Loucy (cell line): ENCODE results near the gene RAC3.

Source experiments
- H2AFZ ChIP-seq: fragments of 200-600 bp; sonication (generic); 2 replicates; pipeline ENCODE4 v1.6.0; 2016; ENCODE audit warnings: antibody characterized with exemption, mild to moderate bottlenecking, low read length, moderate library complexity
- H3F3A ChIP-seq: fragments of 200-600 bp; 2 replicates; pipeline ENCODE4 v1.6.0; 2016; ENCODE audit warnings: antibody characterized with exemption, low read depth, mild to moderate bottlenecking
- H3K27me3 ChIP-seq: fragments of 200-600 bp; sonication (generic); 2 replicates; pipeline ENCODE4 v1.6.1; 2014; ENCODE audit warnings: low read length, mild to moderate bottlenecking; ENCODE audit not compliant: insufficient read depth, poor library complexity, severe bottlenecking
- H3K36me3 ChIP-seq: fragments of 200-600 bp; sonication (generic); 2 replicates; pipeline ENCODE4 v1.6.1; 2016; ENCODE audit warnings: low read length; ENCODE audit not compliant: insufficient read depth
- H3K4me1 ChIP-seq: fragments of 200-600 bp; sonication (generic); 2 replicates; pipeline ENCODE4 v1.5.1; 2014; ENCODE audit warnings: low read length, mild to moderate bottlenecking; ENCODE audit not compliant: insufficient read depth, poor library complexity, severe bottlenecking
- H3K4me2 ChIP-seq: fragments of 200-600 bp; sonication (generic); 2 replicates; pipeline ENCODE4 v1.6.0; 2014; ENCODE audit warnings: antibody characterized with exemption, low read length, low read depth, mild to moderate bottlenecking; ENCODE audit not compliant: poor library complexity, severe bottlenecking
- H3K4me3 ChIP-seq: fragments of 200-600 bp; sonication (generic); 2 replicates; pipeline ENCODE4 v1.5.1; 2014; ENCODE audit warnings: low read length, mild to moderate bottlenecking, mixed read lengths; ENCODE audit not compliant: poor library complexity, severe bottlenecking
- H3K79me2 ChIP-seq: fragments of 200-600 bp; sonication (generic); 2 replicates; pipeline ENCODE4 v1.6.1; 2014; ENCODE audit warnings: low read length; ENCODE audit not compliant: insufficient read depth
- H3K9ac ChIP-seq: fragments of 200-600 bp; sonication (generic); 2 replicates; pipeline ENCODE4 v1.6.0; 2014; ENCODE audit warnings: mild to moderate bottlenecking, low read depth, low read length, moderate library complexity; ENCODE audit not compliant: poor library complexity, severe bottlenecking
- H3K9me2 ChIP-seq: fragments of 200-600 bp; sonication (generic); replicated peaks from 2 replicates; pipeline ENCODE4 v1.6.1; 2016; ENCODE audit warnings: low read depth, low read length, mixed read lengths
- H3K9me3 ChIP-seq: fragments of 200-600 bp; sonication (generic); 2 replicates; pipeline ENCODE4 v1.6.1; 2014; ENCODE audit warnings: mild to moderate bottlenecking, antibody characterized with exemption, low read length, low read depth; ENCODE audit not compliant: insufficient read depth
- H4K20me1 ChIP-seq: fragments of 200-600 bp; sonication (generic); 2 replicates; pipeline ENCODE4 v1.6.0; 2014; ENCODE audit warnings: antibody characterized with exemption, low read length, mild to moderate bottlenecking; ENCODE audit not compliant: insufficient read depth, poor library complexity, severe bottlenecking
- CTCF ChIP-seq: fragments of 200-600 bp; sonication (generic); conservative IDR thresholded peaks from 2 replicates; pipeline ENCODE4 v1.5.1; 2014; ENCODE audit warnings: mild to moderate bottlenecking, antibody characterized with exemption, low read length
- EZH2phosphoT487 ChIP-seq: fragments of 200-600 bp; IDR thresholded peaks from 2 replicates; pipeline ENCODE4 v1.6.1; 2018; ENCODE audit warnings: antibody characterized with exemption, mild to moderate bottlenecking, moderate library complexity, borderline replicate concordance

Gene RAC3

GRCh38 chr17:81990836-81991683, 40.4 kb upstream of the RAC3 start:
- Histone ChIP-seq H3K4me3 (no peak overlapping the region), H3K9ac (no peak overlapping the region), H3K4me2 (no peak overlapping the region), H4K20me1 (no peaks in the 10 kb centered on the region), H3F3A (no peaks in the 10 kb centered on the region), H2AFZ (no peak overlapping the region), H3K27me3 (no peaks in the 10 kb centered on the region), H3K9me2 (no peaks in the 10 kb centered on the region), H3K36me3 (no peaks in the 10 kb centered on the region), H3K79me2 (no peaks in the 10 kb centered on the region), H3K4me1 (no peaks in the 10 kb centered on the region), H3K9me3 (no peaks in the 10 kb centered on the region)
- TF ChIP-seq CTCF (no peak), EZH2phosphoT487 (no peak)

GRCh38 chr17:81991684-81992305, 39.7 kb upstream of the RAC3 start:
- no peak overlapping the region for H3K4me3 ChIP-seq
- H4K20me1 ChIP-seq: no peaks in the 10 kb centered on the region
- TF ChIP-seq EZH2phosphoT487: no peak
- no peak for TF ChIP-seq CTCF
- no peaks in the 10 kb centered on the region for H3K9me3 ChIP-seq
- no peaks in the 10 kb centered on the region for H3K36me3 ChIP-seq
- no peak overlapping the region for H3K4me2 ChIP-seq
- H3K9ac ChIP-seq: no peak overlapping the region
- no peaks in the 10 kb centered on the region for H3K9me2 ChIP-seq
- H3K4me1 ChIP-seq: no peaks in the 10 kb centered on the region
- H2AFZ ChIP-seq: no peak overlapping the region
- H3F3A ChIP-seq: no peaks in the 10 kb centered on the region
- no peaks in the 10 kb centered on the region for H3K79me2 ChIP-seq
- no peaks in the 10 kb centered on the region for H3K27me3 ChIP-seq

- H3K79me2 ChIP-seq: no peaks in the 10 kb centered on the region
- H3K27me3 ChIP-seq: no peaks in the 10 kb centered on the region
- no peaks in the 10 kb centered on the region for H3K4me1 ChIP-seq
- no peak overlapping the region for H2AFZ ChIP-seq
- H3K9me2 ChIP-seq: no peaks in the 10 kb centered on the region
- no peaks in the 10 kb centered on the region for H4K20me1 ChIP-seq
- H3K36me3 ChIP-seq: no peaks in the 10 kb centered on the region
- TF ChIP-seq CTCF: no peak
- H3K4me3 ChIP-seq: no peak overlapping the region
- no peaks in the 10 kb centered on the region for H3K9me3 ChIP-seq
- H3K9ac ChIP-seq: no peak overlapping the region
- no peaks in the 10 kb centered on the region for H3F3A ChIP-seq
- H3K4me2 ChIP-seq: no peak overlapping the region
These were observed 39.0 kb upstream of the RAC3 start for GRCh38 chr17:81992306-81993102.
